NCI-H1694 (cell line): ENCODE data around the gene STARD3.
A peak's percentile ranks its signal among the peaks of the same experiment; 100 is the strongest.

Experiments used
- DNase-seq: peaks from one replicate; lab custom pipeline; 2025; lab: John Stamatoyannopoulos, UW

STARD3 gene

DNA sequence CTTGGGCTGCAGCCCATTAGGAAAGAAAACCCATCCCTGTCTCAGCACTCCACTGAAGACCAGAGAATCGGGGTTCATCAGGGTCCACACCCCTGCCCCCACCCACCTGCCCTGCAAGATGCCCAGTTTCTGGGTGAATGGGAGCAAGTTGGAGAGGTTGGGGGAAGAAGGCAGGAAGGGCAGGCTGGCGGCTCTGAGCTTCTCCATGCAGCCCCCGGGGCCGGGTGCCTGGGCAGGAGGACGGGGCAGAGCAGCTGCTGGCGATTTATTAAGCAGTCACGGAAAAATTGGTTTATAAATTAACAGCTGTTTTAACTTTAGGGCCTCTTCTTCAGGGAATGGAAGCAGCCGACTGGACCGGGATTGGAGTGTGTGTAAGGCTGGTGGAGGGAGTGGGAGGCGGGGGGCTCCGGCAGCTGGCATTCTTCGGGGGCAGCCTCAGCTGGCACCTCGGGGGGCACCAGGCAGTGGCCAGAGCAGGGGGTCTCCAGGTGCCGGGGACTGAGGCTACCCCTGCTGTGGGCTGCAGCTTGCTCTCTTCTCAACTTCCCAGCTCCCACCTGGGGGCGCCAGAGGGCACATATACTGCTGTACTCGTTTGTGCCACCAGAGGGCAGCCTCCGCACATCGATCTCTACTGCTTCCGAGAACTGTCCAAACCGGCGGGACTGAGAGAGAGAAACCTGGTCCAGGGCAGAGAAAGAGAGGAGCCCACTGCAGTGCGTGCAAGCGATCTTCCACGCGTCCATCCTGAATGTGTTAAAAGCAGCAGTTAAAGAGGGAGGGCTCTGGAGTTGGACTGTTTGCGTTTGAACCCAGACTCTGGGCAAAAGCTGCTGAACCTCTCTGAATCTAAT is 15.2 kb upstream of the STARD3 start:
- peak; percentile 83 for DNase-seq

- DNase-seq, result no peak
Measured at GRCh38 chr17:39622380-39623006, 14.5 kb upstream of the STARD3 start.

GRCh38 chr17:39623356-39623950 is 13.5 kb upstream of the STARD3 start:
- peak; percentile 67 for DNase-seq

DNA sequence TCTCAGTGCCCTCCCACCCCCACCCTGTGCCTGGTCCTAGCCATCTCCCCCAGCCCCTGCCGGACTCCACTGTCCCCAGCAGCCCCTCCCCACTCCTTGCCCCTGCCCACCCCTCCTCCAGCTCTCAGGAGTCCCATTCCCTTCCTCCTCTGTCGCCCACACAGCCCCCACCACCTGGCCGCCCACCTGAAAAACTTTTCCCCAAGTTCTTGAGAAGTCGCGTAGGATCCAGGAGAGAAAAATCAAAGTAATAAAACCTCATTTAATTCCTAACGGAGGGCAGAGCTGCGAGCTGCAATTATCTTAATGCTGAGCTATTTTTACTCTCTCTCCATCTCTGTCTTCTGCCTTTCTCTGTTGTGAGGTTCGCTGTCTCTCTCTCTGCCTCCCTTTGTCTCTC is 12.6 kb upstream of the STARD3 start:
- no peak for DNase-seq

- DNase-seq, result no peak
Measured at GRCh38 chr17:39625198-39625785, 11.7 kb upstream of the STARD3 start.

DNA sequence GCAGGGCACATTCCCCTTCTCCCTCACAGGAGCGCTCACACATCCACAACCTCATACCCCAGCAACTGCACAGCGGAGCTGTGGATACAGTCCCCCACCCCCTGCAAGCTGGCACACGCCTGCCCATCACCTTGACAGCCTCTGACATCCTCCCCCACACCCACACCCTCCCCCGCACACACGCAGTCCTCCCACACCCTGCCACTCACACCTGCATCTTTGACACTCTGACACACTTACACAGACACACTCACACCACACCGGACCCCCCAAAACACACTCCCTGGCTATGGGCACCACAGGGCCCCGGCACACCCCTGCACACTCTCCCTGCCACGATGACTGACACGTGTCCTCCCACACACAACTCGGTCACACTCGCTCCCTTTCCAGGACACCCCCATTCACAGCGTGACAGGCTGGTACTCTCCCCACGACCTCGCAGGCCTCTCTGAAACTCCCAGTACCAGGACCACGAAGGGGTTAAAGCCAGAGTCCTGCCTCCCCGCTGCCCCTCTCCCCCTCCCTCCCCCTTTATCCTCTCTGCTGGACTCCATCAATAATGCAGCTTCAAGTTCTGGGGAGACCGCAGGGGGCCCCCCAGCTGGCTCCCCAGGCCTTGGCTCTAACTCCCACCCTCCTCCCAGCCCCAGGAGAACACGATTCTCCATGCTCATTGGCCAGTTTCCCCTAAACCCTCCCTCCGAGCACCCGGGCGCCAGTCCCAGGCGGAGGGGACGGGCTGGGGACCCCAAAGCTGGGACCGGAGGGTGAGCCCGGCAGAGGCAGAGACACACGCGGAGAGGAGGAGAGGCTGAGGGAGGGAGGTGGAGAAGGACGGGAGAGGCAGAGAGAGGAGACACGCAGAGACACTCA is 10.5 kb upstream of the STARD3 start, which contains the start of gene PPP1R1B:
Gene PPP1R1B (plus strand): TSS at position 782 of the 876 bp plus-strand sequence. CDS start 441 bp downstream, outside the sequence.
- no peak for DNase-seq

GRCh38 chr17:39627047-39627711 is 9.8 kb upstream of the STARD3 start:
- no peak for DNase-seq

DNA sequence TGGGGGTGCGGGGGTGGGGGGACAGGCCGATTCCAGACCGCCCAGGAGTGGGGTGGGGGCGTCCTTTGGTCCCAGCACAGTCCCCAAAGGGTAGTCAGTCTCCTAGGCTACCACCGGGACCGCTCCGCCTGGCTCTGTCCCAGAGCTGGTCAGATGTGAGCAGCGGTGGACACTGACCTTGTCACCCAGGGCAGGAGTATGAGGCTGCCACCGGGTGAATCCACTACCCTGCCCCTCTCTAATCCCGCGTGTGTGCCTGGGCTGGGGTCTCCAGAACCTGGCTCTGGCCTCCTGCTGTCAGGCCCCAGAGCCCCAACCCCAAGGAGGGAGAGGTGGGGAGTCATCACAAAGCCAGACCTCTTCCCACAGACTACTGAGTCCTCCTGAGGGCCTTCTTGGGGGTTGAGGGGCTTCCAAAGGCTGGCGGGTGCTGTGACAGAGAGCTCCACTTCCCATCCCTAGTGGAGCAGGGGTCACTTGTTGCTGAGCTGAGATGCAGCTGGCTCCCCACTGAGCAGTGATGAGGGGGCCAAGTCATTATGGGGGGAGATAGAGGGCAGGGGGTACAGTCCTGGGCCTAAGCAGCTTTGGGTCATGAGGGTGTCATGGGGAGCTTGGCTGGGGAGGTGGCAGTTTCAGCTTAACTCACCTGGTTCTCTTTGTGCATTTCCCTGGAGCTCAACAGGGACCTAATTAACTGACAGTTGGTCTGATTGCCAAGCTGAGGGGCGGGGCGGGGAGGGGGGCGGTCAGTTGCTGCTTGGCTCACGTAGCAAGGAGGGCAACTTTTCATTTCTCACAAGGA is 9.0 kb upstream of the STARD3 start:
- no peak for DNase-seq

GRCh38 chr17:39628655-39629493 is 8.1 kb upstream of the STARD3 start:
- no peak for DNase-seq

GRCh38 chr17:39629494-39629880 is 7.5 kb upstream of the STARD3 start:
- no peak for DNase-seq

- DNase-seq, result no peak
Measured at GRCh38 chr17:39629898-39630297, 7.0 kb upstream of the STARD3 start.

DNA sequence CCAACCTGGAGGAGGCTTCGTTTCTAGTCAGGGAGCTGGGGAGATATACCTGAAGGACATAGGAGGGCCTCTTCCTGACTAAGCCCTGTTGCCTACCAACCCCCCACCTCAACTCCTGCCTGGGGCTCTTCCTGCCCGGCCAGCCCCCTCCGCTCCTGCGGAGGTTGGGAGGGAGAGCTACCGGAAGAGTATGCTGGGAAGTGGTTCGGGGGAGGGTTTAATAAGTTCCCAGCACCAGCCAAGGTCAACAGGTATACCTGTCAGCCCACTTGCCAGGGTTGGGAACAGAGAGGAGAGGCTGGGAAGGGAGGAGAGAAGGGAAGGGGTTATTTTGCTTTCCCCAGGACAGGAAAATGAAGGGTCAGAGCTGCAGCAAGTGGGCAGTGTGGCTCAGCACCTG is 5.5 kb upstream of the STARD3 start:
- DNase-seq, result no peak

DNA sequence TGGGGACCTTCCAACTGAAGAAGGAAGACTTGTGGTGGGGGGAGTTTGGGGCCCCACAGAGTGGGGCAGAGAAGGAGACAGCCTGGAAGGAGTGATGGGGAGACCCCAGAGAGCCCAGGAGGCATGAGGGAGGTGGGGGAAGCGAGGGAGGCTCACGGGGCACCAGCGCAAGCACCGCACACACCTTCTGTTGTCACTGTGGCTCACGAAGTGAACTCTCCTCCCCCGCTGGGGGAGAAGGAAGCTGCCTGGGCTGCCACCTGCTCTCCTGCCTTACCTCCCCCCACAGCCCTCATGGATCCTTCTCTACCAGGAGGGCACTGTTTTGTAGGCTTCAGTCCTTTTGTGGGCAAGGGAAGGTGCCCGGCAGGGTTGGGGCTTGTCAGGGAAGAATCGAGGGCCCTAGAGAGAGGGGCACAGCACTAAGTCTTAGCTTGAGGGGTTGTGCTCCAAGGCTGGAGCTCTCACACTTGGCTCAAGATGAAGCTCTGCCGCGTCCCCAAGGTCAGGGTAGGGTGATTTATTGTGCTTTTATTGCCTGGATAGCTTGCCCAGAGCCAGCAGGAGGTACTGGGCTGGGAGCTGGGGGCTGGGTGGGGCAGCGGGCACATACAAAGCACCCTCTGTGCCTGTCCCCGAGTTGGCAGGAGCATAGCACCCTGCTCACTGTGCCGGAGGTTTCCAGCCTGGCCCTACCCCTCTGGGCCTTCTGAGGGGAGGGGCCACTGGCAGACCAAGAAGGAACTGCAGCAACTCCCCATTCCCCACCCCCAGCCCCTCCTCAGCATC is 4.6 kb upstream of the STARD3 start:
- no peak for DNase-seq

DNA sequence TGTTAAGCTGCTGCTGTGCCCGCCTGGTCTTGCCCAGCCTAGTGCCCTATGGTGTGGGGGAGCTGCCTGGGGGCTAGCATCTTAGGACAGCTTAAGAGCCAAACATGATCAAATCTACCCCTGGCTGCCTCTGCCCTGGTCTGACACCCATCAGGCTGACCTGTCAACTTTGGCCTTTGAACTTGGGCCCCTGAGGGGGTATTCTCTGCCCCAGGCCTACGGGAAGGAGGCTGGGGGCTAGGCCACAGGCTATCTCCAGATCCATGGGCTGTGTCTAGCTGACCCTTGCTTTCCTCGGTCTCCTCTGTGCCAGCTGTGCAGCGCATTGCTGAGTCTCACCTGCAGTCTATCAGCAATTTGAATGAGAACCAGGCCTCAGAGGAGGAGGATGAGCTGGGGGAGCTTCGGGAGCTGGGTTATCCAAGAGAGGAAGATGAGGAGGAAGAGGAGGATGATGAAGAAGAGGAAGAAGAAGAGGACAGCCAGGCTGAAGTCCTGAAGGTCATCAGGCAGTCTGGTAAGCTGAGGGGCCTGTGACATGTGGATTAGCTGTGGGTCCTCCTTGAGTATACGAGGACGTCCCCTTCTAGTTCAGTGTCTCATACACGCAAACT is 3.3 kb upstream of the STARD3 start:
- DNase-seq, result no peak

- DNase-seq, result peak; percentile 72
Measured at GRCh38 chr17:39634384-39634871, 2.5 kb upstream of the STARD3 start.

DNA sequence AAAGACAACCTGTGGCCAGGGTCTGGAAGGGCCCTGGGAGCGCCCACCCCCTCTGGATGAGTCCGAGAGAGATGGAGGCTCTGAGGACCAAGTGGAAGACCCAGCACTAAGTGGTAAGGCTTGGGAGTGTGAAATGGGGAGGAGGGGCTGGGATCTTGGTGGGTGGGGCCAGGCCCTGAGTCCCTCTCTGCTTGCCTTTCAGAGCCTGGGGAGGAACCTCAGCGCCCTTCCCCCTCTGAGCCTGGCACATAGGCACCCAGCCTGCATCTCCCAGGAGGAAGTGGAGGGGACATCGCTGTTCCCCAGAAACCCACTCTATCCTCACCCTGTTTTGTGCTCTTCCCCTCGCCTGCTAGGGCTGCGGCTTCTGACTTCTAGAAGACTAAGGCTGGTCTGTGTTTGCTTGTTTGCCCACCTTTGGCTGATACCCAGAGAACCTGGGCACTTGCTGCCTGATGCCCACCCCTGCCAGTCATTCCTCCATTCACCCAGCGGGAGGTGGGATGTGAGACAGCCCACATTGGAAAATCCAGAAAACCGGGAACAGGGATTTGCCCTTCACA is 1.2 kb upstream of the STARD3 start:
- DNase-seq, result no peak

DNA sequence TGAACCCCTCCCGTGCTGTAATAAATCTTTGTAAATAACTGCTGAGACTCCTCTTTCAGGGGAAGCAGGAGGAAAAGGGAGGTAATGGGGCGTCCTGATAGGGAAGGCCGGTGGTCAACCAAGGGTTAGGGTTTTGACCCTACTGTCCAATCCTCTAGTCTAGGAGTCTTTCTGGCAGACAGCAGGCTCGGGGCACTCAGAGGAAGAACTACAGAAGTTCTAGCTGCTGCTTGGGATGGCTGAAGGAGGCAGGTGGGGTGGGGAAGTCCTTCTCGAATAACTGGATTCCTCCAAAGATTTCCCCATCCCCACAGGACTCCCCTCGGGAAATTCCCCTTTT is 387 bp upstream of the STARD3 start:
- DNase-seq, result no peak

DNA sequence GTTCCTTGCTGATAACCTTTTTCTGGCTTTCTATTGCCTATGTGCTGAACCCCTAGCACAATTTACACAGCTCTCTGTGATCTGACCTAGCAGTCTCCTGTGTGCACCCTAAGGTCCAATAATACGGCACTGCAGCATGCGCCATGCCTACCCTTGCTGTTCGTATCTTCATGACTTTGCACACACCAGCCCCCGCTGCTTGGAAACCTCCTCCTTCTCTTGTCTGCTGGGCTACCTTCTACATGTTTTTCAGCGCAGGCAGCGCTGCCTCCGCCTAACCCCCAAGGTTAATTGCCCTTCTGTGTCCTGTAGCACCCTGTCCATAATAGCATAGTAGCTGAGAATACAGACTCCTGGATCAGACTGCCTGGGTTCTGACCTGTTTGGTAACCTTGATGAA is 1.4 kb downstream of the STARD3 start:
- no peak for DNase-seq
